ENCODE results near the gene OR2T27.
"Not testable (repeated sequence)": the region's sequence is repeated elsewhere in the genome, so short reads cannot be mapped to it uniquely, and the experiment has no call there.

OR2T27 gene

GRCh38 chr1:248655354-248655753, at the start of gene OR2T27:
Gene OR2T27, minus strand, starts transcription at chr1:248655528. Its CDS starts 4,644 bp downstream, at chr1:248650884.
- H3K27me3 ChIP-seq (ENCODE audit: control insufficient read depth, insufficient read depth, low read length); H3K36me3 ChIP-seq (ENCODE audit: control insufficient read depth, insufficient read depth, low read length); H3K4me3 ChIP-seq (ENCODE audit: low read length); H3K9ac ChIP-seq (ENCODE audit: low read length); H3K4me1 ChIP-seq (ENCODE audit: control insufficient read depth, insufficient read depth, low read length); H3K27ac ChIP-seq (ENCODE audit: low read depth, low read length): not testable (repeated sequence)

GRCh38 chr1:248704606-248705005, 49.3 kb upstream of the OR2T27 start:
- Histone ChIP-seq H3K9ac (ENCODE audit: low read length) (no peak overlapping the region), H3K4me3 (ENCODE audit: low read length) (no peak overlapping the region), H3K36me3 (ENCODE audit: control insufficient read depth, insufficient read depth, low read length) (no peaks in the 10 kb centered on the region), H3K4me1 (ENCODE audit: control insufficient read depth, insufficient read depth, low read length) (no peaks in the 10 kb centered on the region), H3K27ac (ENCODE audit: low read depth, low read length) (no peak overlapping the region), H3K27me3 (ENCODE audit: control insufficient read depth, insufficient read depth, low read length) (no peaks in the 10 kb centered on the region)

- H3K27ac ChIP-seq (ENCODE audit: low read depth, low read length), result no peak overlapping the region
- H3K27me3 ChIP-seq (ENCODE audit: control insufficient read depth, insufficient read depth, low read length), result no peaks in the 10 kb centered on the region
- no peaks in the 10 kb centered on the region for H3K4me1 ChIP-seq (ENCODE audit: control insufficient read depth, insufficient read depth, low read length)
- no peaks in the 10 kb centered on the region for H3K36me3 ChIP-seq (ENCODE audit: control insufficient read depth, insufficient read depth, low read length)
- H3K9ac ChIP-seq (ENCODE audit: low read length), result no peak overlapping the region
- H3K4me3 ChIP-seq (ENCODE audit: low read length), result no peak overlapping the region
Observed at GRCh38 chr1:248703674-248704073, 48.3 kb upstream of the OR2T27 start.

GRCh38 chr1:248702714-248703113, 47.4 kb upstream of the OR2T27 start, which contains the start of gene OR14I1:
Gene OR14I1, minus strand, starts transcription at chr1:248702766.
- no peak within 1 kb of the TSS for H3K4me3 ChIP-seq (ENCODE audit: low read length)
- no peaks in the 10 kb centered on the region for H3K27me3 ChIP-seq (ENCODE audit: control insufficient read depth, insufficient read depth, low read length)
- H3K36me3 ChIP-seq (ENCODE audit: control insufficient read depth, insufficient read depth, low read length), result no peaks in the 10 kb centered on the region
- no peak within 1 kb of the TSS for H3K9ac ChIP-seq (ENCODE audit: low read length)
- H3K27ac ChIP-seq (ENCODE audit: low read depth, low read length), result no peak within 1 kb of the TSS
- H3K4me1 ChIP-seq (ENCODE audit: control insufficient read depth, insufficient read depth, low read length), result no peaks in the 10 kb centered on the region

GRCh38 chr1:248699099-248699498, 43.8 kb upstream of the OR2T27 start:
- Histone ChIP-seq H3K4me3 (ENCODE audit: low read length) (no peak overlapping the region), H3K4me1 (ENCODE audit: control insufficient read depth, insufficient read depth, low read length) (no peaks in the 10 kb centered on the region), H3K27ac (ENCODE audit: low read depth, low read length) (no peak overlapping the region), H3K9ac (ENCODE audit: low read length) (no peak overlapping the region), H3K36me3 (ENCODE audit: control insufficient read depth, insufficient read depth, low read length) (no peaks in the 10 kb centered on the region), H3K27me3 (ENCODE audit: control insufficient read depth, insufficient read depth, low read length) (no peaks in the 10 kb centered on the region)

GRCh38 chr1:248697907-248698306, 42.6 kb upstream of the OR2T27 start:
- Histone ChIP-seq H3K9ac (ENCODE audit: low read length) (no peak overlapping the region), H3K4me1 (ENCODE audit: control insufficient read depth, insufficient read depth, low read length) (no peaks in the 10 kb centered on the region), H3K27me3 (ENCODE audit: control insufficient read depth, insufficient read depth, low read length) (no peaks in the 10 kb centered on the region), H3K36me3 (ENCODE audit: control insufficient read depth, insufficient read depth, low read length) (no peaks in the 10 kb centered on the region), H3K27ac (ENCODE audit: low read depth, low read length) (no peak overlapping the region), H3K4me3 (ENCODE audit: low read length) (no peak overlapping the region)

GRCh38 chr1:248696774-248697173, 41.4 kb upstream of the OR2T27 start:
- no peaks in the 10 kb centered on the region for H3K4me1 ChIP-seq (ENCODE audit: control insufficient read depth, insufficient read depth, low read length)
- no peak overlapping the region for H3K9ac ChIP-seq (ENCODE audit: low read length)
- no peaks in the 10 kb centered on the region for H3K36me3 ChIP-seq (ENCODE audit: control insufficient read depth, insufficient read depth, low read length)
- no peaks in the 10 kb centered on the region for H3K27me3 ChIP-seq (ENCODE audit: control insufficient read depth, insufficient read depth, low read length)
- no peak overlapping the region for H3K27ac ChIP-seq (ENCODE audit: low read depth, low read length)
- H3K4me3 ChIP-seq (ENCODE audit: low read length), result no peak overlapping the region

GRCh38 chr1:248696261-248696660, 40.9 kb upstream of the OR2T27 start:
- no peak overlapping the region for H3K4me3 ChIP-seq (ENCODE audit: low read length)
- H3K27ac ChIP-seq (ENCODE audit: low read depth, low read length), result no peak overlapping the region
- no peaks in the 10 kb centered on the region for H3K36me3 ChIP-seq (ENCODE audit: control insufficient read depth, insufficient read depth, low read length)
- H3K4me1 ChIP-seq (ENCODE audit: control insufficient read depth, insufficient read depth, low read length), result no peaks in the 10 kb centered on the region
- H3K9ac ChIP-seq (ENCODE audit: low read length), result no peak overlapping the region
- H3K27me3 ChIP-seq (ENCODE audit: control insufficient read depth, insufficient read depth, low read length), result no peaks in the 10 kb centered on the region

GRCh38 chr1:248695451-248696132, 40.3 kb upstream of the OR2T27 start:
- H3K27me3 ChIP-seq (ENCODE audit: control insufficient read depth, insufficient read depth, low read length), result no peaks in the 10 kb centered on the region
- no peak overlapping the region for H3K4me3 ChIP-seq (ENCODE audit: low read length)
- no peak overlapping the region for H3K9ac ChIP-seq (ENCODE audit: low read length)
- H3K27ac ChIP-seq (ENCODE audit: low read depth, low read length), result no peak overlapping the region
- no peaks in the 10 kb centered on the region for H3K4me1 ChIP-seq (ENCODE audit: control insufficient read depth, insufficient read depth, low read length)
- no peaks in the 10 kb centered on the region for H3K36me3 ChIP-seq (ENCODE audit: control insufficient read depth, insufficient read depth, low read length)

- H3K4me3 ChIP-seq (ENCODE audit: low read length), result no peak overlapping the region
- no peaks in the 10 kb centered on the region for H3K36me3 ChIP-seq (ENCODE audit: control insufficient read depth, insufficient read depth, low read length)
- H3K4me1 ChIP-seq (ENCODE audit: control insufficient read depth, insufficient read depth, low read length), result no peaks in the 10 kb centered on the region
- H3K27me3 ChIP-seq (ENCODE audit: control insufficient read depth, insufficient read depth, low read length), result no peaks in the 10 kb centered on the region
- no peak overlapping the region for H3K27ac ChIP-seq (ENCODE audit: low read depth, low read length)
- no peak overlapping the region for H3K9ac ChIP-seq (ENCODE audit: low read length)
Observed at GRCh38 chr1:248691567-248692155, 36.3 kb upstream of the OR2T27 start.

- Histone ChIP-seq H3K4me1 (ENCODE audit: control insufficient read depth, insufficient read depth, low read length) (no peaks in the 10 kb centered on the region), H3K27ac (ENCODE audit: low read depth, low read length) (no peak overlapping the region), H3K36me3 (ENCODE audit: control insufficient read depth, insufficient read depth, low read length) (no peaks in the 10 kb centered on the region), H3K9ac (ENCODE audit: low read length) (no peak overlapping the region), H3K4me3 (ENCODE audit: low read length) (no peak overlapping the region), H3K27me3 (ENCODE audit: control insufficient read depth, insufficient read depth, low read length) (no peaks in the 10 kb centered on the region)
Observed at GRCh38 chr1:248688527-248689298, 33.4 kb upstream of the OR2T27 start.

GRCh38 chr1:248686815-248687214, 31.5 kb upstream of the OR2T27 start:
- H3K36me3 ChIP-seq (ENCODE audit: control insufficient read depth, insufficient read depth, low read length), result no peaks in the 10 kb centered on the region
- no peak overlapping the region for H3K9ac ChIP-seq (ENCODE audit: low read length)
- H3K4me3 ChIP-seq (ENCODE audit: low read length), result no peak overlapping the region
- H3K27ac ChIP-seq (ENCODE audit: low read depth, low read length), result no peak overlapping the region
- H3K4me1 ChIP-seq (ENCODE audit: control insufficient read depth, insufficient read depth, low read length), result no peaks in the 10 kb centered on the region
- no peaks in the 10 kb centered on the region for H3K27me3 ChIP-seq (ENCODE audit: control insufficient read depth, insufficient read depth, low read length)

Measured in rectal smooth muscle tissue (tissue), 1 donor.